MM.1S (cell line): ENCODE data around the gene THTPA.

Experiments used
- EZH2 ChIP-seq: fragments of 300-600 bp; sonication (generic); optimal IDR thresholded peaks from 2 replicates; pipeline ENCODE3; 2017; ENCODE audit warnings: low read depth, mild to moderate bottlenecking, antibody characterized with exemption, low read length, mixed read lengths
- EZH2phosphoT487 ChIP-seq: fragments of 300-600 bp; sonication (generic); IDR thresholded peaks from 2 replicates; pipeline ENCODE4 v1.6.1; 2018; ENCODE audit warnings: antibody characterized with exemption, low read length
- TF ChIP-seq, protein P1 (sequence below): fragments of 300-600 bp; sonication (generic); IDR thresholded peaks from 2 replicates; pipeline ENCODE4 v1.5.1; 2016; ENCODE audit warnings: antibody characterized with exemption, low read length, mixed read lengths

DNA sequence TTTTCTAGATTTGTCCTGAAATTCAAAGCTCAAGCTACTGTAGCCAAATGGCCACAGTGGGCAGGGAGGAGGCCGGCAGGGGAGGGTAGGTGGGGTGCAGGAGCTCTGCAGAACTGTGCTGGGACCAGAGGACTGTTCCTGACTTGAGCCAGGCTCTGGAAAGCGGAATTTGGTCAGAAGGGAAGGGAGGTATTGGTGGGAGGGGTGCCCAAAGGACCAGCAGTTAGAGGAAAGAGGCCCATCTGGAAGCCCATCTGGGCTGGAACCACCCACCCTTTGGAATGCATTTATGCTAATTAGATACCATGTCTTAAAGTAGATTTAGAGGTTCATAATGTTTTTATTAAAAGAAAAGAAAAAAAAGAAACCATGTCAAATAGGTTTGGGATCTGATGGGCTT lies 47.0 kb downstream of the THTPA start:
- TF ChIP-seq, protein P1, sequence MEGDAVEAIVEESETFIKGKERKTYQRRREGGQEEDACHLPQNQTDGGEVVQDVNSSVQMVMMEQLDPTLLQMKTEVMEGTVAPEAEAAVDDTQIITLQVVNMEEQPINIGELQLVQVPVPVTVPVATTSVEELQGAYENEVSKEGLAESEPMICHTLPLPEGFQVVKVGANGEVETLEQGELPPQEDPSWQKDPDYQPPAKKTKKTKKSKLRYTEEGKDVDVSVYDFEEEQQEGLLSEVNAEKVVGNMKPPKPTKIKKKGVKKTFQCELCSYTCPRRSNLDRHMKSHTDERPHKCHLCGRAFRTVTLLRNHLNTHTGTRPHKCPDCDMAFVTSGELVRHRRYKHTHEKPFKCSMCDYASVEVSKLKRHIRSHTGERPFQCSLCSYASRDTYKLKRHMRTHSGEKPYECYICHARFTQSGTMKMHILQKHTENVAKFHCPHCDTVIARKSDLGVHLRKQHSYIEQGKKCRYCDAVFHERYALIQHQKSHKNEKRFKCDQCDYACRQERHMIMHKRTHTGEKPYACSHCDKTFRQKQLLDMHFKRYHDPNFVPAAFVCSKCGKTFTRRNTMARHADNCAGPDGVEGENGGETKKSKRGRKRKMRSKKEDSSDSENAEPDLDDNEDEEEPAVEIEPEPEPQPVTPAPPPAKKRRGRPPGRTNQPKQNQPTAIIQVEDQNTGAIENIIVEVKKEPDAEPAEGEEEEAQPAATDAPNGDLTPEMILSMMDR, result no peak
- TF ChIP-seq EZH2 (no peak), EZH2phosphoT487 (no peak)
